Adrenal gland (tissue), 5 donors: ENCODE data around the gene FAM193B.

Experiments
- CTCF ChIP-seq, 6 experiments: fragments of 450-650 bp in 4 of 6; fragments of 200-600 bp in 2 of 6; sonication (generic) in 1 of 6; IDR thresholded peaks; 1 replicate in 5 of 6; 2 replicates in 1 of 6; pipeline versions ENCODE4 v1.5.1 to v1.8.0; 2016 to 2021; ENCODE audit warnings: antibody characterized with exemption in 6 of 6, mild to moderate bottlenecking in 2 of 6, moderate library complexity in 1 of 6
- POLR2A ChIP-seq, 2 donors: fragments of 450-650 bp; IDR thresholded peaks; one replicate each; pipeline ENCODE4 v1.6.1; 2017; ENCODE audit warnings: antibody characterized with exemption in 2 of 2, mild to moderate bottlenecking in 2 of 2, moderate library complexity in 1 of 2
- donor health status: DM: no; HTN: no; CAD: no.

- TF ChIP-seq POLR2A (IDR thresholded peaks at IDR 0.05) (no peak), CTCF (IDR thresholded peaks at IDR 0.05) (no peak)
These were observed 25.7 kb downstream of the FAM193B start for GRCh38 chr5:177528631-177529030.
